Esophagus muscularis mucosa (tissue), 4 donors: ENCODE data around the gene CNN1. TPM values are rescaled to one million over a fixed set of nuclear protein-coding genes. Genes with fewer than 3 reads are reported as not detected.
A peak's percentile ranks its signal among the peaks of the same experiment; 100 is the strongest.

Source experiments
- DNase-seq: peaks from one replicate; pipeline ENCODE4 v3.0.0-alpha.2; 2017; ENCODE audit errors: extremely low spot score
- H3K27ac ChIP-seq, 4 donors: fragments of 200-600 bp; sonication (generic); replicated peaks in 1 of 4; 1 replicate in 3 of 4; 2 replicates in 1 of 4; pipeline ENCODE4 v1.5.1; 2016 to 2019; ENCODE audit warnings: mild to moderate bottlenecking in 1 of 4
- H3K27me3 ChIP-seq, 4 donors: fragments of 200-600 bp; sonication (generic); one replicate each; pipeline versions ENCODE4 v1.5.1 to v1.6.0; 2016 to 2019
- H3K36me3 ChIP-seq, 4 donors: fragments of 200-600 bp; sonication (generic); one replicate each; pipeline ENCODE4 v1.5.1; 2016 to 2019
- H3K4me1 ChIP-seq, 4 donors: fragments of 200-600 bp; sonication (generic); one replicate each; pipeline ENCODE4 v1.5.1; 2016 to 2019
- H3K4me3 ChIP-seq, 4 donors: fragments of 200-600 bp; sonication (generic); 1 replicate in 2 of 4; 2 replicates in 2 of 4; pipeline ENCODE4 v1.5.1; 2016 to 2019; ENCODE audit warnings: mild to moderate bottlenecking in 4 of 4, moderate library complexity in 1 of 4
- H3K9me3 ChIP-seq, 4 donors: fragments of 200-600 bp; sonication (generic); 1 replicate in 3 of 4; 2 replicates in 1 of 4; pipeline ENCODE4 v1.5.1; 2016 to 2019
- CTCF ChIP-seq, 3 experiments: fragments of 200-600 bp in 2 of 3; fragments of 450-650 bp in 1 of 3; sonication (generic) in 2 of 3; IDR thresholded peaks; one replicate each; pipeline ENCODE4 v1.5.1; 2017 to 2019; ENCODE audit warnings: antibody characterized with exemption in 3 of 3, mild to moderate bottlenecking in 2 of 3, moderate library complexity in 1 of 3
- EP300 ChIP-seq: sonication (generic); formaldehyde crosslinking; IDR thresholded peaks from one replicate; pipeline ENCODE4 v1.6.1; 2017; ENCODE audit warnings: antibody characterized with exemption
- POLR2A ChIP-seq: fragments of 450-650 bp; IDR thresholded peaks from one replicate; pipeline ENCODE4 v1.6.1; 2017; ENCODE audit warnings: antibody characterized with exemption, moderate library complexity, mild to moderate bottlenecking, low read depth
- POLR2AphosphoS5 ChIP-seq, 2 donors: sonication (generic); formaldehyde crosslinking; IDR thresholded peaks; one replicate each; pipeline ENCODE4 v1.6.1; 2017; ENCODE audit warnings: antibody characterized with exemption in 2 of 2
- WGBS: methylation state at CpG from one replicate; pipeline ENCODE4 v1.1.5; 2018; 5-methylcytosine and 5-hydroxymethylcytosine counted together
- intact Hi-C: fragments of 100-400 bp; cut with DNase I; formaldehyde crosslinking; loops from one replicate; pipeline ENCODE4 v1.15.1; 2023
- total RNA-seq, 4 donors: library from RNA; depleted of rRNA; stranded (reverse); fragments of >200 nt; gene quantifications; one replicate each; pipeline versions ENCODE4 v1.1.0 to v1.2.1, GENCODE V29; 2016

The CNN1 gene
- total RNA-seq, 4 donors from 2014 or later, result 2,877 to 3,384 (median 2,954) TPM

GRCh38 chr19:11577451-11578257 is 39.0 kb downstream of the CNN1 start, which contains the start of gene ACP5:
Gene ACP5 (minus strand): TSS chr19:11577645. CDS start chr19:11577317, 328 bp downstream.
- peak within 1 kb of the TSS in 2 of 4 donors; percentile 15 to 33 for H3K27ac ChIP-seq
- intact Hi-C loops, result no loop called here
- H3K9me3 ChIP-seq, result no peaks in the 10 kb centered on the region
- H3K4me1 ChIP-seq, result peaks cover 7 to 25% (median 15%) of the 10 kb centered on the region in 4 donors
- peak within 1 kb of the TSS; percentile 39 to 51 (median 42) for H3K4me3 ChIP-seq
- no peaks in the 10 kb centered on the region for H3K36me3 ChIP-seq
- TF ChIP-seq POLR2AphosphoS5 (IDR thresholded peaks at IDR 0.05) (no peak), CTCF (IDR thresholded peaks at IDR 0.05) (no peak), EP300 (no peak), POLR2A (no peak)
- H3K27me3 ChIP-seq, result peaks cover 0 to 25% (median 9%) of the 10 kb centered on the region in 4 donors
- WGBS, result 72% methylated on average over 9 of the region's 18 CpGs
- DNase-seq, result no peak

- TF ChIP-seq POLR2A (no peak), CTCF (IDR thresholded peaks at IDR 0.05) (no peak), POLR2AphosphoS5 (IDR thresholded peaks at IDR 0.05) (no peak), EP300 (no peak)
- H3K9me3 ChIP-seq, result no peaks in the 10 kb centered on the region
- H3K4me3 ChIP-seq, result peak overlapping the region; percentile 39 to 51 (median 42)
- H3K27ac ChIP-seq, result peak overlapping the region in 3 of 4 donors; percentile 15 to 33 (median 20)
- peaks cover 7 to 25% (median 15%) of the 10 kb centered on the region in 4 donors for H3K4me1 ChIP-seq
- peaks cover 0 to 25% (median 9%) of the 10 kb centered on the region in 4 donors for H3K27me3 ChIP-seq
- intact Hi-C loops, result no loop called here
- 35% methylated on average over 17 of the region's 62 CpGs for WGBS
- no peak for DNase-seq
- no peaks in the 10 kb centered on the region for H3K36me3 ChIP-seq
Measured at GRCh38 chr19:11578258-11579142, 39.8 kb downstream of the CNN1 start.

- Histone ChIP-seq H3K27ac (no peak overlapping the region), H3K36me3 (no peaks in the 10 kb centered on the region), H3K9me3 (no peaks in the 10 kb centered on the region), H3K4me1 (peaks cover 7 to 25% (median 15%) of the 10 kb centered on the region in 4 donors), H3K27me3 (peaks cover 0 to 25% (median 9%) of the 10 kb centered on the region in 4 donors), H3K4me3 (no peak overlapping the region)
- intact Hi-C loops, result no loop called here
- WGBS, result 65% methylated on average over 4 of the region's 4 CpGs
- no peak for DNase-seq
- TF ChIP-seq POLR2A (no peak), EP300 (no peak), POLR2AphosphoS5 (IDR thresholded peaks at IDR 0.05) (no peak), CTCF (IDR thresholded peaks at IDR 0.05) (no peak)
Measured at GRCh38 chr19:11580116-11580515, 41.5 kb downstream of the CNN1 start.

- intact Hi-C loops, result no loop called here
- Histone ChIP-seq H3K9me3 (no peaks in the 10 kb centered on the region), H3K36me3 (no peaks in the 10 kb centered on the region), H3K4me1 (peaks cover 7 to 25% (median 15%) of the 10 kb centered on the region in 4 donors), H3K27ac (no peak overlapping the region), H3K27me3 (peaks cover 0 to 25% (median 9%) of the 10 kb centered on the region in 4 donors), H3K4me3 (no peak overlapping the region)
- WGBS, result 64% methylated on average over 3 of the region's 3 CpGs
- TF ChIP-seq CTCF (IDR thresholded peaks at IDR 0.05), result no peak
- no peak for TF ChIP-seq POLR2A
- TF ChIP-seq EP300, result no peak
- no peak for TF ChIP-seq POLR2AphosphoS5 (IDR thresholded peaks at IDR 0.05)
- no peak for DNase-seq
Measured at GRCh38 chr19:11581740-11582139, 43.1 kb downstream of the CNN1 start.
